Activated CD4-positive, alpha-beta T cell treated with anti-CD3 and anti-CD28 coated beads for 48 hours (primary cell): ENCODE results near the gene AMELX.

ENCODE experiments used
- DNase-seq: peaks from one replicate; pipeline ENCODE4 v3.0.0-alpha.2; 2020

AMELX gene

GRCh38 chrX:11293113-11293512 lies at the start of gene AMELX:
TSS of gene AMELX (plus strand) at chrX:11293413. CDS start at chrX:11294789, 1,376 bp downstream.
- no peak for DNase-seq

DNA sequence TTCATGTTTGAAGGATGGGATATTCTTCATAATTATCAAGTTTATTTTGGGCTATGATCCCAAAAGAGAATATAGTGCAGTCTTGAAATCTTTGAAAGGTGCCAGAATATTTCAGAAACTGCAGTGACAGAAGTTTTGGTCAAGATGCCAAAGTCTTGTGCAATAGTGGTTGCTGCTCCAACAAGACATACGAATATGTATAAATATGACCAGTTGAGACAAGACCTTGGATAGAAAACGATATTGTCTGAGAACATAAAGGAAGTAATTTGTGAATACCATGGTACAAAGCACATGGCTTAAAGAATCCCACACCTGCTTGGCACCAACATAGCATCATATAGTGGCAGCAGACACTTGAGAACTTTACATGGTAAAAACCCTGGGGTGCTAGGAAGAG lies 48.6 kb upstream of the AMELX start:
- no peak for DNase-seq

GRCh38 chrX:11254417-11255109 lies 38.6 kb upstream of the AMELX start:
- no peak for DNase-seq

- DNase-seq: no peak
Measured at GRCh38 chrX:11257290-11257689, 35.9 kb upstream of the AMELX start.

- no peak for DNase-seq
Measured at GRCh38 chrX:11257711-11258110, 35.5 kb upstream of the AMELX start.

DNA sequence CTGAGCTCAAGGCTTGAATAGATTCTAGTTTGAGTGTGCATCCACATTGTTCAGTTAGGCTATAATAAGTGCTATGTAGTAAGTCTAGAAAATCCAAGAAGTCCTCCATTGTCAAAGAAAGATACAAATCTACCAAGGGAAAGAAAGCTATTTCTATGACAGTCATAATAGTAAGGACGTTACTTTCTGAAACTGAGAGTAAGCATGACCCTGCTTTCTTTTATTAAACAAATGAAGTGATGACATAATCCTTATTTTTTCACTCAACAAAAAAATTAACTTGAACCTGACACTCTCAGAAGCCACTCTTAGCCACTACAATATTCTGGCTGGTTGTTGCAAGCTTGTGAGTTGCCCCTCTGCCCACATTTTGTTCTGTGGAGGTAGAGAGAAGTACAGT lies 33.8 kb upstream of the AMELX start:
- no peak for DNase-seq

DNA sequence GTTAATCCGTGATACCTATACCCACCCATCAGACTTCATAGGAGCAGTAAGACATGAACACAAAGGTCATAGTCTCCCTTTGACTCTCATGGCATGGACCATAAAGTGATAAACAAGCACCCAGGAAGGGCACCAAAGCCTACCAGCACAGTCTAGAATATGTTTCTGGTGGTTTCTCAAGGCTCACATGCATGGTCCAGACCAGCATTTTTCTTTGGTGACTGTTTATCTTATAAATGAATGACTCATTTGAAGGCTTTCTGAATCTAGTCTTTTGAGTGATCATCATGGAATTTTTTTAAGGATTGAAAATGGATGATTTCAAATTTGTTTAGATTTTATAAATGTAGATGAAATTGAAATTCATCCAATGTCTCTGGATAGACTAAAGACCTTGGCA lies 32.0 kb upstream of the AMELX start:
- DNase-seq: no peak

DNA sequence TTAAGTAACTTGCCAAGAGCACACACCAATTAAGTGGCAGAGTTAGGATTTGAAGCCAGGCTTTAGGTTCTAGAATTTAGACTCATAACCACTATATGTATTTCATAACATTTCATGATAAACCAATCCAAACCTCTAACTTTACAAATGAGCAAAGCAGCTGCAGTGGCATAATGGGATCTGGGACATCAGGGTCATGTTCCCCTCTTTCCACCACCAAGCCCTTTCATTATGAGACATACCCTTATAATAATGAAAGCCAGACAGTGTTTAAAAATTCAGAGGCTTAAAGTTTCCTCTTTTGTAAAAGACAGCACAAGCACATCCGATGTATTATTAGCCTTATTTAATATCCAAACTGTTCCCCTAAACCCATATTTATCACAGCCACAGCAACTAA lies 28.3 kb upstream of the AMELX start:
- DNase-seq: no peak

GRCh38 chrX:11265352-11265751 lies 27.9 kb upstream of the AMELX start:
- no peak for DNase-seq

GRCh38 chrX:11266573-11267003 lies 26.6 kb upstream of the AMELX start:
- DNase-seq: no peak

GRCh38 chrX:11267425-11267824 lies 25.8 kb upstream of the AMELX start:
- no peak for DNase-seq

DNA sequence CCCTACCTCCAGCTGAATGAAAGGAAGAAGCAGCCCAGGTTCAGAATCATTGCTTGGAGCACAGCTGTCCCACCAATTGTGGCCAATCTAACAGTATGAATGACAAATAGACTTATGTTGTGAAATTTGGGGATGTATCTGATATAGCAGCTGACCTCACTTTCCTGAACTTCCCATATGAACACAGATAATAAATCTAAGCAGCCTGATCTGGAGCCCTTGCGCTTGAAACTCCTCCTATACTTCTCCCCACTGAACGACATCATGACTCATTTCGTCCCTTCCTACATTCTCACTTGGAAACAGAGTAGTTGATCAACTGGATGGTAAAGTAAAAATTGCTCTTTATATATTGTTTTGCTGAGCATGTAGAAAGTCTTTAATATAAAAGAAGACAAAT lies 24.2 kb upstream of the AMELX start:
- DNase-seq: no peak

DNA sequence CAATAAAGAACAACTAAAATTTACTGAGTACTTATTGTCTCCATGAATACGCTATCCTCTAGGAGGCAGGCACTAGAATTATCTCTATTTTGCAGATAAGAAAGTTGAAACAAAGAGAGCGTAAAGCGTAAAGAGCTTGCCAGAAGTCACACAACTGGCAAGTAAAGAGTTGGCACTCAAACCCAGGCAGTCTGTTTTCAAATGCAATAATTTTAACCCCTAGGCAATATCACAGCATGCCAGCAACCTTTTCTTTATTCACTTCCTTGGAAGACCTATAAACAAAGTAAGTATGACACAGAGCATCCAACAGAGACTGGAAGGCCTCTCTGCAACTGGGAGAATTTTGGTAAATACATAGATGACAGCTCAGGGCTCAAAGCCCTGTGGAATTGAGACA lies 23.2 kb upstream of the AMELX start:
- DNase-seq: no peak

DNA sequence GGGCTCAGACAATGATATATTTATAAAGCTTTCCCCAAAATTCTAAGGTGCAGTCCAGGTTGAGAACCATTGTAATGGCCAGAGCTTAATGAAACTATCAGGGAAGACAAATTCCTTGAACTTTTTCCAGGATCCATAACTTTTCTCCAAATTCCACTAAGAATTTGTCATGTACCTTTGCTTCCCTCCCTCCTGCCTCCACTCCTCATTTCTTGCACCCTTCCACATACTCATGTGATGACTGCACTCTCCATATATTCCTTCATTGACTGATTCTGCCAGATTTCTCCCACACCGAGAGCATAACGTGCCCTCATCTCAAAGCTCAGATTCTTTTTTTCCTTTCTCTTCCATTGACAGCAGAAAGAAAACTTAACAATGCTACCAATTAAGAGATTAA lies 20.9 kb upstream of the AMELX start:
- no peak for DNase-seq

DNA sequence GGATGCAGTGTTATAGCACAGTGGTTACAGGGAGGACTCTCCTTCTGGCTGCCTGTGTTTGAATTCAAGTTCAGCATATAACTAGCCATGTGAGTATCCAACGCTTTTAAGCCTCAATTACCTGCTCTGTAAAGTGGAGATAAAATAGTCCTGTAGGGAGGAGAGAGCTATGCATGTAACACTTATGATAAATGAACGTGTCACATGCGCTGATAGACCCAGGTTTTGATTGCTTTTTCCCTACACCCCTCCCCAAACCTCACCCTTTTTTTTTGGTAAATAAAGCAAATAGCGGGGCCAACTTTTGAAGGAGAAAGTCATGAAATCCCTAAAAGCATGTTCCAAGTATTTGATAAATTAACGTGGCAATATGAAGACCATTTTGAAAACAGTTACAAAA lies 20.4 kb upstream of the AMELX start:
- DNase-seq: no peak

- DNase-seq: no peak
Measured at GRCh38 chrX:11273544-11273943, 19.7 kb upstream of the AMELX start.

- DNase-seq: no peak
Measured at GRCh38 chrX:11282043-11282442, 11.2 kb upstream of the AMELX start.

DNA sequence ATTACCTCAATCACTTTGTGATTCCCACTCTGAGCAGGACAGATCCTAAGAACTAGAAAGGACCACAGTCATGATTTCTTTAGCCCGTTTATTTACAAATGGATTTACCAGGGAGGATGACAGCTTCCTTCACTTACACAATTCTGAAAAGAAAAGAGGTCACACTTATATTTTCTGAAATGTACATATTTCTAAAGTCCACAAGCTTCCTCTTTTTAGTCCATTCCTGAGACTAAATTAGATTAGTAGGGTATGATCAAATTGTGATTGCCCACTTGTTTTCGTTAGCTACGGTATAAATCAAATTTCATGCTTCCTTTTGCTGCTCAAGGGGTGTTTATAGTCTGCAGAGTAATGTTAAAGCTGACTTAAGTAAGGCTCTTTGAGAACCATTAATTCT lies 7.6 kb upstream of the AMELX start:
- no peak for DNase-seq

DNA sequence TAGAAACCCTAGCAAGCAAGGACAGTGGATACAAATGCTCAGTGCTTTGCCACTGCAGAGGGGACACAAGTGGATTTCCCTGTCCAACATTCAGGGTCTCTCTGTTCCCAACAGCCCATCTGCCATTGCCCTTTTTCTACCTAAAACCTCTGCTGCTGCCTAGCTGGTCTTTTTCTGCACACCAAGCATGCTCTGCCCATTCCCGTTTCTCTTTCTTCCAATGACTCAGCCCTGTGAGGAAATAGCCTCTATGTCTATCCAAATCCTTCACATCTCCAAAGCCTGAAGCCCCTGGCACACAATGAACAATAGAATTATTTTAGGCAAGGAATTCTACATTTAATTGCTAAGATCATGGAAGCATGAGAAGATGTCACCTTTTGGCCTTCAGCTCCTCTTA lies 5.7 kb upstream of the AMELX start:
- DNase-seq: no peak

GRCh38 chrX:11290416-11291102 lies 2.7 kb upstream of the AMELX start:
- no peak for DNase-seq

DNA sequence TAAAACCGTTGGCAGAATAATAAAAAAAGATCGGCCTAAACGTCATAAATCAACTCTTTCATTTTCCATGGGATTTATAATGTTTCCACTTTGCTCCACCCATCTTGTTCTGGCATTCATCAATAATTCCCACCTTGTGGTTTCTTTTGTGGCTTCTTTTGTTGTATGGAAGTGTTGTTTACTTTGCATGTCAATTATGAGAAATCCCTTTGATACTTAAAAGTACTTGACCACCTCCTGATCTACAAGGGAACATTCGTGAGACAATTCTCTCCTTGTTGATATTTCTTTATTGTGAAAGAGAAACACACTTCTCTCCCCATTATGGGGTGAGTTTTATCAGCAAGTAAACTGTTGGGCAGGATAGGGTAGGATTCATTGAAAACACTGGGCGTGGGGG lies 2.8 kb downstream of the AMELX start:
- DNase-seq: no peak

- DNase-seq: no peak
Measured at GRCh38 chrX:11298600-11298999, 5.4 kb downstream of the AMELX start.

GRCh38 chrX:11304829-11305228 lies 11.6 kb downstream of the AMELX start:
- no peak for DNase-seq

- no peak for DNase-seq
Measured at GRCh38 chrX:11305641-11306040, 12.4 kb downstream of the AMELX start.

DNA sequence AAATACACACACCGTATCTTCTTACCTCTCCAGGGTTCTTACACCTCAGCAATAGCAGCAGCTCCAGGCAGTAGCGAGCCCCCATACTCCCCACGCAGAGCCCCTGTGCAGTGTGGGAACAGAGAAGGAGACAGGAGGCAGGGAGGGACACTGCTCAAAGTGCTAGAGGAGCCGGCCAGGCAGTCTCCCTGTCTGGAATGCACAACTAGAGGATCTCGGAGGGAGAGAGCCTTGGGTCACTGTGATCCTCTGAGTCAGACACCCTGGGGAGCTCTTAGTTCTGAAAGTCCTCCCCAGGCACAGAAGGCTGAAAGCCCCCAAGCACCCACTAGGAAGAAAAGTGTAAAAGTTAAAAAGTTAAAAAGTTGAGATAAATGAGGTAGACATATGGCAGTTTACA lies 16.0 kb downstream of the AMELX start:
- DNase-seq: no peak
